ENCODE data around the gene CDC42BPA. TPM values are rescaled to one million over a fixed set of nuclear protein-coding genes. Genes with fewer than 3 reads are reported as not detected.

The CDC42BPA gene
- total and polyA plus RNA-seq, 9 of the 15 experiments (the other 6 are each of a cell fraction or from before 2014, with no cell fraction given), result 8.0 to 77.5 (median 52.1) TPM

DNA sequence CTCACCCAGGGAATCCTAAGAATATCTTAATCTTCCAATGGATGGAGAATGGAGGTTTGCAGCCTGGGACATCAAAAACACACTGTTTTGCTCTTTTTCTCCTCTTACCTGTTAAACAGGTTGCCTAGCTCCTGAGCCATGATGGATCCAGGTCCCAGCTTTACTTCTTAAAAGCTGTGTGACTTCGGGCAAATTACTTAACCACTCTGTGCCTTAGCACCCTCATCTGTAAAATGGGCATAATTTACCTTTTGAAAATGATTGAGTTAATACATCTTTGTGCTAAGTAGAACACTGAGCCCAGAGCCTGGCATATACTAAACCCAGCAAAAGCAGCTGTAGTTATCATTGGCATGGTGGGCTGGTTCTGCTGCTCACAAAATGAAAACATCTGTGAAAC lies 368.0 kb downstream of the CDC42BPA start (continued):
- TF ChIP-seq, protein P1, sequence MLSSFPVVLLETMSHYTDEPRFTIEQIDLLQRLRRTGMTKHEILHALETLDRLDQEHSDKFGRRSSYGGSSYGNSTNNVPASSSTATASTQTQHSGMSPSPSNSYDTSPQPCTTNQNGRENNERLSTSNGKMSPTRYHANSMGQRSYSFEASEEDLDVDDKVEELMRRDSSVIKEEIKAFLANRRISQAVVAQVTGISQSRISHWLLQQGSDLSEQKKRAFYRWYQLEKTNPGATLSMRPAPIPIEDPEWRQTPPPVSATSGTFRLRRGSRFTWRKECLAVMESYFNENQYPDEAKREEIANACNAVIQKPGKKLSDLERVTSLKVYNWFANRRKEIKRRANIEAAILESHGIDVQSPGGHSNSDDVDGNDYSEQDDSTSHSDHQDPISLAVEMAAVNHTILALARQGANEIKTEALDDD (IDR thresholded peaks at IDR 0.05), result no peak
- TF ChIP-seq, protein P2, sequence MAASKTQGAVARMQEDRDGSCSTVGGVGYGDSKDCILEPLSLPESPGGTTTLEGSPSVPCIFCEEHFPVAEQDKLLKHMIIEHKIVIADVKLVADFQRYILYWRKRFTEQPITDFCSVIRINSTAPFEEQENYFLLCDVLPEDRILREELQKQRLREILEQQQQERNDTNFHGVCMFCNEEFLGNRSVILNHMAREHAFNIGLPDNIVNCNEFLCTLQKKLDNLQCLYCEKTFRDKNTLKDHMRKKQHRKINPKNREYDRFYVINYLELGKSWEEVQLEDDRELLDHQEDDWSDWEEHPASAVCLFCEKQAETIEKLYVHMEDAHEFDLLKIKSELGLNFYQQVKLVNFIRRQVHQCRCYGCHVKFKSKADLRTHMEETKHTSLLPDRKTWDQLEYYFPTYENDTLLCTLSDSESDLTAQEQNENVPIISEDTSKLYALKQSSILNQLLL (CRISPR knock-in tag; IDR thresholded peaks at IDR 0.05; ENCODE audit: borderline replicate concordance), result no peak
- 0 out of 2 replicates have a peak, but pooled peaks have one; percentile 52 for TF ChIP-seq PTBP1 (IDR thresholded peaks at IDR 0.05; ENCODE audit: low read depth, low read length)
- no peak for TF ChIP-seq ARNT (IDR thresholded peaks at IDR 0.05)
- peak; percentile 94 for TF ChIP-seq RBM25 (IDR thresholded peaks at IDR 0.05; ENCODE audit: low read depth, low read length, severe bottlenecking)
- TF ChIP-seq, protein P3, sequence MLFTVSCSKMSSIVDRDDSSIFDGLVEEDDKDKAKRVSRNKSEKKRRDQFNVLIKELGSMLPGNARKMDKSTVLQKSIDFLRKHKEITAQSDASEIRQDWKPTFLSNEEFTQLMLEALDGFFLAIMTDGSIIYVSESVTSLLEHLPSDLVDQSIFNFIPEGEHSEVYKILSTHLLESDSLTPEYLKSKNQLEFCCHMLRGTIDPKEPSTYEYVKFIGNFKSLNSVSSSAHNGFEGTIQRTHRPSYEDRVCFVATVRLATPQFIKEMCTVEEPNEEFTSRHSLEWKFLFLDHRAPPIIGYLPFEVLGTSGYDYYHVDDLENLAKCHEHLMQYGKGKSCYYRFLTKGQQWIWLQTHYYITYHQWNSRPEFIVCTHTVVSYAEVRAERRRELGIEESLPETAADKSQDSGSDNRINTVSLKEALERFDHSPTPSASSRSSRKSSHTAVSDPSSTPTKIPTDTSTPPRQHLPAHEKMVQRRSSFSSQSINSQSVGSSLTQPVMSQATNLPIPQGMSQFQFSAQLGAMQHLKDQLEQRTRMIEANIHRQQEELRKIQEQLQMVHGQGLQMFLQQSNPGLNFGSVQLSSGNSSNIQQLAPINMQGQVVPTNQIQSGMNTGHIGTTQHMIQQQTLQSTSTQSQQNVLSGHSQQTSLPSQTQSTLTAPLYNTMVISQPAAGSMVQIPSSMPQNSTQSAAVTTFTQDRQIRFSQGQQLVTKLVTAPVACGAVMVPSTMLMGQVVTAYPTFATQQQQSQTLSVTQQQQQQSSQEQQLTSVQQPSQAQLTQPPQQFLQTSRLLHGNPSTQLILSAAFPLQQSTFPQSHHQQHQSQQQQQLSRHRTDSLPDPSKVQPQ (CRISPR knock-in tag; IDR thresholded peaks at IDR 0.05; ENCODE audit: borderline replicate concordance), result no peak
- TF ChIP-seq, protein P4, sequence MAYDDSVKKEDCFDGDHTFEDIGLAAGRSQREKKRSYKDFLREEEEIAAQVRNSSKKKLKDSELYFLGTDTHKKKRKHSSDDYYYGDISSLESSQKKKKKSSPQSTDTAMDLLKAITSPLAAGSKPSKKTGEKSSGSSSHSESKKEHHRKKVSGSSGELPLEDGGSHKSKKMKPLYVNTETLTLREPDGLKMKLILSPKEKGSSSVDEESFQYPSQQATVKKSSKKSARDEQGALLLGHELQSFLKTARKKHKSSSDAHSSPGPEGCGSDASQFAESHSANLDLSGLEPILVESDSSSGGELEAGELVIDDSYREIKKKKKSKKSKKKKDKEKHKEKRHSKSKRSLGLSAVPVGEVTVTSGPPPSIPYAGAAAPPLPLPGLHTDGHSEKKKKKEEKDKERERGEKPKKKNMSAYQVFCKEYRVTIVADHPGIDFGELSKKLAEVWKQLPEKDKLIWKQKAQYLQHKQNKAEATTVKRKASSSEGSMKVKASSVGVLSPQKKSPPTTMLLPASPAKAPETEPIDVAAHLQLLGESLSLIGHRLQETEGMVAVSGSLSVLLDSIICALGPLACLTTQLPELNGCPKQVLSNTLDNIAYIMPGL (CRISPR knock-in tag; IDR thresholded peaks at IDR 0.05), result no peak
- TF ChIP-seq, protein P5, sequence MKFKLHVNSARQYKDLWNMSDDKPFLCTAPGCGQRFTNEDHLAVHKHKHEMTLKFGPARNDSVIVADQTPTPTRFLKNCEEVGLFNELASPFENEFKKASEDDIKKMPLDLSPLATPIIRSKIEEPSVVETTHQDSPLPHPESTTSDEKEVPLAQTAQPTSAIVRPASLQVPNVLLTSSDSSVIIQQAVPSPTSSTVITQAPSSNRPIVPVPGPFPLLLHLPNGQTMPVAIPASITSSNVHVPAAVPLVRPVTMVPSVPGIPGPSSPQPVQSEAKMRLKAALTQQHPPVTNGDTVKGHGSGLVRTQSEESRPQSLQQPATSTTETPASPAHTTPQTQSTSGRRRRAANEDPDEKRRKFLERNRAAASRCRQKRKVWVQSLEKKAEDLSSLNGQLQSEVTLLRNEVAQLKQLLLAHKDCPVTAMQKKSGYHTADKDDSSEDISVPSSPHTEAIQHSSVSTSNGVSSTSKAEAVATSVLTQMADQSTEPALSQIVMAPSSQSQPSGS (CRISPR knock-in tag; IDR thresholded peaks at IDR 0.05), result no peak
- TF ChIP-seq, protein P6, sequence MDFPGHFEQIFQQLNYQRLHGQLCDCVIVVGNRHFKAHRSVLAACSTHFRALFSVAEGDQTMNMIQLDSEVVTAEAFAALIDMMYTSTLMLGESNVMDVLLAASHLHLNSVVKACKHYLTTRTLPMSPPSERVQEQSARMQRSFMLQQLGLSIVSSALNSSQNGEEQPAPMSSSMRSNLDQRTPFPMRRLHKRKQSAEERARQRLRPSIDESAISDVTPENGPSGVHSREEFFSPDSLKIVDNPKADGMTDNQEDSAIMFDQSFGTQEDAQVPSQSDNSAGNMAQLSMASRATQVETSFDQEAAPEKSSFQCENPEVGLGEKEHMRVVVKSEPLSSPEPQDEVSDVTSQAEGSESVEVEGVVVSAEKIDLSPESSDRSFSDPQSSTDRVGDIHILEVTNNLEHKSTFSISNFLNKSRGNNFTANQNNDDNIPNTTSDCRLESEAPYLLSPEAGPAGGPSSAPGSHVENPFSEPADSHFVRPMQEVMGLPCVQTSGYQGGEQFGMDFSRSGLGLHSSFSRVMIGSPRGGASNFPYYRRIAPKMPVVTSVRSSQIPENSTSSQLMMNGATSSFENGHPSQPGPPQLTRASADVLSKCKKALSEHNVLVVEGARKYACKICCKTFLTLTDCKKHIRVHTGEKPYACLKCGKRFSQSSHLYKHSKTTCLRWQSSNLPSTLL (IDR thresholded peaks at IDR 0.05), result no peak
- no peak for TF ChIP-seq NFE2L1 (tag; IDR thresholded peaks at IDR 0.05; ENCODE audit: borderline replicate concordance, low read depth)
- TF ChIP-seq ZNF184 (CRISPR knock-in tag; IDR thresholded peaks at IDR 0.05), result no peak
- no peak for TF ChIP-seq ZNF77 (CRISPR knock-in tag; IDR thresholded peaks at IDR 0.05)
- TF ChIP-seq BCOR (IDR thresholded peaks at IDR 0.05), result peak; percentile 96
- no peak for TF ChIP-seq TEAD4 (IDR thresholded peaks at IDR 0.05; ENCODE audit: low read length)
- TF ChIP-seq TEAD4 (CRISPR knock-in tag; IDR thresholded peaks at IDR 0.05; ENCODE audit: borderline replicate concordance), result 0 out of 2 replicates have a peak, but pooled peaks have one; percentile 23
- no peak for TF ChIP-seq ETV6 (IDR thresholded peaks at IDR 0.05; ENCODE audit: borderline replicate concordance in 1 of 2, low read depth in 2 of 2, low read length in 1 of 2)
- no peak for TF ChIP-seq ETV6 (CRISPR knock-in tag; IDR thresholded peaks at IDR 0.05; ENCODE audit: borderline replicate concordance)
- TF ChIP-seq RBM17 (IDR thresholded peaks at IDR 0.05; ENCODE audit: borderline replicate concordance, low read depth, low read length), result no peak
- TF ChIP-seq NUFIP1 (IDR thresholded peaks at IDR 0.05; ENCODE audit: partially characterized antibody), result no peak
